SK-N-SH (cell line): ENCODE results near the gene MMAB.

ENCODE experiments used
- CTCF ChIP-seq: fragments of 200-600 bp; sonication (generic); IDR thresholded peaks from 2 replicates; pipeline ENCODE4 v1.6.1; 2017; ENCODE audit warnings: antibody characterized with exemption, mild to moderate bottlenecking, moderate library complexity
- POLR2AphosphoS5 ChIP-seq: IDR thresholded peaks from 2 replicates; pipeline ENCODE4 v1.6.1; 2012; ENCODE audit warnings: low read depth, low read length

- no peak for TF ChIP-seq CTCF
- no peak for TF ChIP-seq POLR2AphosphoS5
These were observed 32.4 kb upstream of the MMAB start for GRCh38 chr12:109605599-109606228.
